Measurements from ENCODE around the gene SLC16A3. TPM values are rescaled to one million over a fixed set of nuclear protein-coding genes. Genes with fewer than 3 reads are reported as not detected.

The SLC16A3 gene
- total RNA-seq, 1 donor, result 222 TPM

GRCh38 chr17:82246365-82247181, 17.7 kb downstream of the SLC16A3 start:
- Histone ChIP-seq H3K4me1 (ENCODE audit: insufficient read depth, low read length) (peaks cover 31% of the 10 kb centered on the region), H3K4me3 (ENCODE audit: insufficient read depth, low read length) (no peak overlapping the region), H3K36me3 (ENCODE audit: insufficient read depth, low read length) (peaks cover 93% of the 10 kb centered on the region), H3K27me3 (ENCODE audit: insufficient read depth, low read length) (no peaks in the 10 kb centered on the region), H4K20me1 (ENCODE audit: insufficient read depth, low read length) (peaks cover 94% of the 10 kb centered on the region), H3K79me2 (ENCODE audit: insufficient read depth, low read length) (peaks cover 63% of the 10 kb centered on the region), H2AFZ (ENCODE audit: low read length) (no peak overlapping the region), H3K9me3 (ENCODE audit: low read depth, low read length) (no peaks in the 10 kb centered on the region), H3K27ac (ENCODE audit: low read depth, low read length) (peak overlapping the region; percentile 26), H3K4me2 (ENCODE audit: insufficient read depth, low read length) (no peak overlapping the region)
- DNase-seq (ENCODE audit: insufficient read length, low spot score, missing footprints), result peak; percentile 97
- TF ChIP-seq CTCF (IDR thresholded peaks at IDR 0.05; ENCODE audit: extremely low read depth, low read depth, low read length), result no peak

- no peaks in the 10 kb centered on the region for H3K9me3 ChIP-seq (ENCODE audit: low read depth, low read length)
- H3K27me3 ChIP-seq (ENCODE audit: insufficient read depth, low read length), result no peaks in the 10 kb centered on the region
- peaks cover 70% of the 10 kb centered on the region for H3K79me2 ChIP-seq (ENCODE audit: insufficient read depth, low read length)
- H2AFZ ChIP-seq (ENCODE audit: low read length), result no peak overlapping the region
- TF ChIP-seq CTCF (IDR thresholded peaks at IDR 0.05; ENCODE audit: extremely low read depth, low read depth, low read length), result no peak
- H3K36me3 ChIP-seq (ENCODE audit: insufficient read depth, low read length), result peaks cover 98% of the 10 kb centered on the region
- no peak overlapping the region for H3K4me3 ChIP-seq (ENCODE audit: insufficient read depth, low read length)
- H3K4me1 ChIP-seq (ENCODE audit: insufficient read depth, low read length), result peaks cover 25% of the 10 kb centered on the region
- DNase-seq (ENCODE audit: insufficient read length, low spot score, missing footprints), result no peak
- peak overlapping the region; percentile 26 for H3K27ac ChIP-seq (ENCODE audit: low read depth, low read length)
- peaks cover 92% of the 10 kb centered on the region for H4K20me1 ChIP-seq (ENCODE audit: insufficient read depth, low read length)
- no peak overlapping the region for H3K4me2 ChIP-seq (ENCODE audit: insufficient read depth, low read length)
Observed at GRCh38 chr17:82247182-82247823, 18.5 kb downstream of the SLC16A3 start.

GRCh38 chr17:82247856-82248671, 19.2 kb downstream of the SLC16A3 start:
- Histone ChIP-seq H3K27ac (ENCODE audit: low read depth, low read length) (no peak overlapping the region), H4K20me1 (ENCODE audit: insufficient read depth, low read length) (peaks cover 92% of the 10 kb centered on the region), H2AFZ (ENCODE audit: low read length) (no peak overlapping the region), H3K4me2 (ENCODE audit: insufficient read depth, low read length) (no peak overlapping the region), H3K9me3 (ENCODE audit: low read depth, low read length) (no peaks in the 10 kb centered on the region), H3K36me3 (ENCODE audit: insufficient read depth, low read length) (peaks cover 99% of the 10 kb centered on the region), H3K4me1 (ENCODE audit: insufficient read depth, low read length) (peaks cover 18% of the 10 kb centered on the region), H3K4me3 (ENCODE audit: insufficient read depth, low read length) (no peak overlapping the region), H3K79me2 (ENCODE audit: insufficient read depth, low read length) (peaks cover 78% of the 10 kb centered on the region), H3K27me3 (ENCODE audit: insufficient read depth, low read length) (no peaks in the 10 kb centered on the region)
- DNase-seq (ENCODE audit: insufficient read length, low spot score, missing footprints), result peak; percentile 82
- TF ChIP-seq CTCF (IDR thresholded peaks at IDR 0.05; ENCODE audit: extremely low read depth, low read depth, low read length), result no peak

All from osteoblast (primary cell).